GM18526 (cell line): Measurements from ENCODE around the gene LRCH1.

Experiments
- POLR2A ChIP-seq: IDR thresholded peaks from 3 replicates; pipeline ENCODE4 v1.6.1; 2011; ENCODE audit not compliant: insufficient read length; ENCODE audit errors: extremely low read depth

LRCH1 gene

DNA sequence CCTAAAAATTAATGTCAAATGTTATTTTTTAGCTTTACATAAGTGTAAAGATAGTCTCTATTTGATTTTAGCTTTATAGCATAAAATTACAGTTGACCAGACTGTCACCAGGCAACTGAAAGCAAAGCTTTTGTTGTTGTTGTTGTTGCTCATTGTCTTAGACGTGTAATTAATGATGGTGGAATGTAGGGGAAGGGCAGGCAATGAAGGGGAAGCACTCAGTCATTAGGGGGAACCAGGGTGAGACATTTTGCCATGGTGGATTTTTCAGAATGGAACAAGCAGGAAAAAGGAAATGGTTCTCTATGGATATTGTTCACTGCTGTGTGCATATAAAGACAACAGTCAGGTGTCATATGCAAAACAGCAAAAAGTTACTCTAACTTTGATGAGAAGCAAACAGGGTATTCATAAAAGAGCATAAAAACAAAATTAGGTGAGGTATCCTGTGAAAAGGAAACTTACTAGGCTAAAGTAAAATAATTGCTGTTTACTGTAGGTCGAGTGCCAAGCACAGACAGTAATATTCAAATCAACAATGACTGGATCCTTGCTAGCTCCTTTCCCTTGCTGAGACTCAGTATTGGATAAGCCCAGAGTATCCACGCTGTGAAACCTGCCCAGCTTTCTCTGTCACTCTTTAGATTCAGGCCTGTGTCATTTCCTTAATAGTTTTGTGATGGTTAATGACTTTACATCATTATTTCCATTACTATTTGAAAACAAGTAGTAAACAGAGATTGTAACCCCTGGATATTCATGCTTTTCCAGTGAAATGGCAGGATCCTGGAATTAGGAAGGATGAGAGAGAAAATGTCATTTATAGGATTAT is 110.5 kb downstream of the LRCH1 start:
- no peak for TF ChIP-seq POLR2A

DNA sequence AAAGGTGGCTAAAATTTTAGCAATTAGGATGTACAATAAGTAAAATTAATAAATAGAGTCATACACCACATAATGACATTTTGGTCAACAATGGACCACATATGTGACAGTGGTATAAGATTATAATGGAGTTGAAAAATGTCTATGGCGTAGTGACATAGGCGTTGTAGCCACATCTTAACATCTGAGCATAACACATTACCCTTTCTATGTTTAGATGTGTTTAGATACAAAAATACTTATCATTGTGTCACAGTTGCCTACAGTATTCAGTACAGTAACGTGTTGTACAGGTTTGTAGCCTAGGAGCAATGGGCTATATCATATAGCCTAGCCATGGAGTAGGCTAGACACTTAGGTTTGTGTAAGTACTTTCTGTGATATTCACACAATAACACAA is 111.2 kb downstream of the LRCH1 start:
- TF ChIP-seq POLR2A = no peak

DNA sequence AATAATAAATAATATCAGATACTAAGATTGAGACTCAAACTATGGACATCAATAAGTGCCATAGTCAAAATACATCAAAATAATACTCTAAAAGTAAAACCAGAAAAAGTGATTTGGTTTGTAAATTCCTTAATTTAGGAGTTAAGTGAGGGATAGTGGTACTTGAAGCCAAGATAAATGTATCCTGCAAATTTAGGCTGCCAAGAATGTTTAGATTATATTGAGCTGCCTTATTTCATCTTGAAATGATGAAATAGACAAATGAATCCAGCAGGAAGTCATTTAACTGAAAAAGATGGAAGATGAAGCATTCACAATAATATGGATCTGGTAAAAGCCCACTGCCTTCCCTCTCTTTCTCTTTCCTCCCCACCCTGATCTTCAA is 112.3 kb downstream of the LRCH1 start:
- no peak for TF ChIP-seq POLR2A

DNA sequence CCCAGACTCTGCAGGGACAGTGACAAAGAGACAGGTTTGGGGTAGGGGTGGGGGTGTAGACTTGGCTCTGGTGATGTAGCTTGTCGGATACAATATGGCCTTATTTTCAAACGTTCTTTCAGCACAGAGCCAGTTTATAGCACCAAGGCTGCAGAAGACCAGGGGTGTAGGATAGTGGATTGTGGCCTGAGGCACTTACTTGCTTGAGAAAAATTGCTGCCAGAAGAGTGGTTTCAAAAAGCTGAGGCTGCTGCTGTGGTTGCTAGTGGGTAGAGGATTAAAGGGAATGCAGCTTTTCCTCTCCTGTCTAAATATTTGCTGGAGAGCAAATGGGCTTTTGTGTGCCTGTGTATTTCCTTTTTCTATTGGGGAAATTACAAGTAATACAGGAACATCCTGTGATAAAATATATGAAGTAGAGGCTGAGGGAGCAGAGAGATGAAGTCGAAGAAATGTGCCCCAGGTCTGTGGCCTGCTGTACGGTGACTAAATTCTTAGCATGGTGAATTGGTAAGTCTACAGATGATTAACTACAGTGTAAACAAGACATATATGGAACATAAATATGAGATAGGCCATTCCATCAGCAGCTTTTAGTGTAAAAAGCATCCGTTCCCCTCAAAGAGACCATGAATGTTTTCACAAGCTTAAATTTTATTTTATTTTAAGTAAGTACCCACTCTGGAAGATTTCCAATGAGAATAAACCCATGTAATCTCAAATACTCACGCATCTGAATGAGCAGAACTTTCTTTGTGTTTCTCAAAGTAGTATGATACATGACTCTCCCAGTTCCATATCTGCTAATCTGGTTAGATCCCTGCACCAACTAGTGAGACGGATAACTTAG is 112.9 kb downstream of the LRCH1 start:
- no peak for TF ChIP-seq POLR2A

DNA sequence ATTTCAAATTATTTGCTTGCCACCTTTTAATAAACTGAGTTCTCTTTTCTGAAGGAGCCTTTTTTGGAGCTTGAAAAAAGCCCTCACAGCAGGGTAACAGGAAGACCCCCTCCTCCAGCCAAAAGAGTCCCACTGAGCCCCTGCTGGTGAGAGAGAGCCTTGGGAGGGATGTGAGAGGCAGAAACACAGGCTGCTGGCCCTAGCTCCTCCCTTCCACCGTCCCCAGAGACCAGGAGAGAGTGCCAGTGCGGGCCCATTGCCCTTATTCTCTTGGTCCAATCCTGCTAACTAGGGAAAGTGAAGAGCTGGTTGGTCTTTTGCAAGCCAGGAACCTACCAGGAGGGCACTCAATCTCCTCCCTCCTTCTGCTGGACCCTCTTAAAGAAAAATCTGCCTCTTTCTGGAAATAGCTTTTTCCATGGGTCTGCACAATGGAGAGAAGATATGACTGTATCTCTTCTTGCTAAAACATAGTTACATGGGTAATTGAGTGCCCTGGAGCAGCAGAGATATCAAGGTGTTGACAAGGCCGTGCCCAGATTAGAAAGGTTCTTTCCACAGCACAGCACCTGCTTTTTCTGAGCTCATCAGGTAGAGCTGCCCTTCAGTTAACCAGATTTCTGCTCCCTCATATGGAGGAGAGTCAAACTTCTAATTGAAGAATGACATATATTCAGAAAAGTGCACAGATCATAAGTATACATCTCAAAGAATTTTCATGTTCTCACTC is 113.9 kb downstream of the LRCH1 start:
- TF ChIP-seq POLR2A = no peak

DNA sequence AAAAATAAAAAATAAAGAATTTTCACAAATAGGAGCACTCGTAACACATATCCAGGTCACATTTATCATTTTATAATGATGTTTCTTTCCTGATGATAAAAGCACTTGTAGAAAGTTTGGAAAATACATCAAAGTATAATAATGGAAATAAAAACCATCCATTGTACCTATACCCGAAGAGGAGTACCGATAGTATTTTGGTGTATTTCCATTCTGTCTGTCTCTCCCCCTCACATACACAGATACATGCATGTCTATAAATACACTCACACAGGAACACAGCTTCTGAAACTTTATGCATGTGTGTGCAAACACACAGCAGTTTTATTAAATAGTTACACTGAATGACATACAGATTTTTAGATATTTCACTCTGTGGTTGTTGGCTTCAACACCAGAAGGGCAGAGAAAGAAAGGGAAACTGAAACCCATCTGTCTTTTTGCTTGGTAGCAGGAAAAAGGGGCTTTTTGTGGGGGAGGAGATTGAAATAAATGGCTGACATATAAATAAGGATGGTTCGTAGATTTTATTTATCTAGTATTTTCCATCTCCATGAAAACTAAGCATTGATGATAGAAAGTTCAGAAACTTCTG is 114.8 kb downstream of the LRCH1 start:
- TF ChIP-seq POLR2A = no peak

DNA sequence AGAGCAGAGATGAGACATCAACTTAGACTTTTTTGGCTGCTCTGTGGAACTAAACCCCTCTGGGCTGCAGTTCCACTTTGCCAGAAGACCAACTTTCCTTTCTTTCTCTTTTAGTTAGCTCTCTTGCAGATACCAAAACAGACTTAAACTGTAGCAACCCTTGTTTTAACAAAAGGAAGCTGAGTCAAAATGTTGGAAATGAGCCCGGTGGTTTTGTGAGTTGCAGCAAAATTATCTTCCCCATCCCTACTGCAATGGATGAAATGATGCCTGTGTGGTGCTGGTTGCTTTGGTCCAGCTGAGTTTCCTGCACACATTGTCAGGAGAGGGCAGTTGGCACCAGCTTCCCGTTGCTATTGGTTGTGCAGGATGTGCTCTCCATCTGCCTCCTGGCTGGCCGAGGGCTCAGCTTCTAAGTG is 115.3 kb downstream of the LRCH1 start:
- TF ChIP-seq POLR2A = no peak

DNA sequence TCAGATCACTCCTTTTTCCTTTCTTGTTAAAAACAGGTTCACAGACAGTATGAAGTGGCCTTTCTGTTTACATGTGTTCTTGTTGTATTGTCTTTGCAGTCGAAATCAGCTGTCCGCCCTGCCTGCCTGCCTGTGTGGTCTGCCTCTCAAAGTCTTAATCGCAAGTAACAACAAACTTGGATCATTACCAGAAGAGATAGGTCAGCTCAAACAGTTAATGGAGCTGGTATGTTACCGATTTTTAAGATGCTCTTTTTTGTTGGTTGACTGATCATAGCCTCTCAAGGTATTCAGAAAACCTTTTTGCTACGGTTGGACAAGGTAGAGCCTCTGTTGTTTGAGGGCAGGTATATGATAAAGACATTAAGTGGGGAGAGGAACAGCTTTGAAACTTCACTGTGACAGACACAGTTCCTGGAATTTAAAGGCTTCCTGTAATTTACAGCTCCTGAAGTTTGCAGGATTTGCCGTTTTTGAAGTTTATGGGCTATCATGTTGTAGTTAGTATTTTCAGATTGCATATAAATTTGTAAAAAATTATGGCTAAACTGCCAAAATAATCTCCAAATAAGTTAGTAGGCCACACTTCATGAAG is 116.1 kb downstream of the LRCH1 start:
- TF ChIP-seq POLR2A = no peak

DNA sequence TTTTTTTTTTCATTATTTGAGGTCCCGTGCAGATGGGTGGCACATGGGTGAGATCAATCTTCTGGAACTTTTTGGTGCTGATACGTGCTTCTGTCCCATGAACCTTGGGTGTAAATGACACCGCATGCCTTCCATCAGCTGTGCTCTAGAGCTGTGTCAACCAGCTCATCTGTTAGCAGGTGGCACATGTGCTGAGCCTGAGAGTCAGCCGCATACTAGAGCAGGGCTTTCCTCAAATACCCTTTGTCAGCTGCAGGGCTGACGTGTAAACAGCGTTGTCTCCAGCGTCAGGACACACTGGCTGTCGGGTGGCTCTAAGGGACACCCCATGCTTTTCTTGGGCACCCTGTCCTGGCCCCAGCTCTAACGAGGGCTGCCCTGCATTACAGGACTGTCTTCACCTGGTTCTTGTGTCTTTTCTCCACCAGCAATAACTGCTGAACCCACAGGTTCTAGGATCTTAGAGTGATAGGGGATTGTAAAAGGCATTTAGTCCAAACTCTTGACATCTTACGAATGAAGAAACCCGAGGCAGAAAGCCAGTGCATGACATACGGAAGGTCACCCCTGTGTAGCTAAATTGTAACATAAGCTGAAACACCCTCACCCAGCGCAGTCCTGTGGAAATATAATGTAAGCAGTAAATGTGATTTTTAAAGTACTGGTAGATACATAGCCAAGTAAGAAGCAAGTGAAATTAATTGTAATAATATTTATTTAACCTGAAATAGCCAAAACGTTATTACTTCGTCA is 119.5 kb downstream of the LRCH1 start:
- TF ChIP-seq POLR2A = no peak

DNA sequence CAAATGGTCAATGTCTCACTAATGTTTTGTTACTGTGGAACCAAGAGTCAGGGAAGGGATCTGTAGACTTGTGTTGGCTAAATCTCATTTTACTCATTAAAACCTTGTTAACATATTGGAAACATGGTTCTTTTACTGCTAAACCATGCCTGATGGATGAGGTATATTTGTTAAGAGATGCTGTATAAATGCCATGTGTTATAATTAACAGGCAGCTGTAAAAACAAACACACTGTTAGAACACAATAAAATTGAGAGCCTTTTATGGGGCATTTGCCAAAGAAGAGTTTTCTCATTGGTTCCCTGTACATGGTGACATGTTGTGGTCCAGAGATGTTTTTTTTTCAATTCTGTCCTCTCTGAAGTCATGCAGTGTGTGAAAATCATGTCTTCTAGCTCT is 122.0 kb downstream of the LRCH1 start:
- TF ChIP-seq POLR2A = no peak

DNA sequence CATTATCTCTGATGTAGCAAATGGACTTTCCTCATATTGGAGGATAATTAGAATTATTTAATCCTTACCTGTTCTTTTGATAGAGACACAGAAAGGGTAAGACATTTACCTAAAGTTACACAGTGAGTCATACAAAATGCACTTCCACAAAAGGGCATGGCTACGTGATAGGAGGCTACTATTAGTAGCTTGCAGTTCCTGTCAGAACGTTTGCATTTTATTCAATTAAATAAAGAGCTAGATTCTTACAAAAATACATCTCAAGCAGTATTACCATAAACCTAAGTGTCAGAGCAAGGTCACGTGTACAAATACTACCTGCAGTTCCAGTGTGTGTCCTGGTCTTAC is 123.4 kb downstream of the LRCH1 start:
- TF ChIP-seq POLR2A = no peak

DNA sequence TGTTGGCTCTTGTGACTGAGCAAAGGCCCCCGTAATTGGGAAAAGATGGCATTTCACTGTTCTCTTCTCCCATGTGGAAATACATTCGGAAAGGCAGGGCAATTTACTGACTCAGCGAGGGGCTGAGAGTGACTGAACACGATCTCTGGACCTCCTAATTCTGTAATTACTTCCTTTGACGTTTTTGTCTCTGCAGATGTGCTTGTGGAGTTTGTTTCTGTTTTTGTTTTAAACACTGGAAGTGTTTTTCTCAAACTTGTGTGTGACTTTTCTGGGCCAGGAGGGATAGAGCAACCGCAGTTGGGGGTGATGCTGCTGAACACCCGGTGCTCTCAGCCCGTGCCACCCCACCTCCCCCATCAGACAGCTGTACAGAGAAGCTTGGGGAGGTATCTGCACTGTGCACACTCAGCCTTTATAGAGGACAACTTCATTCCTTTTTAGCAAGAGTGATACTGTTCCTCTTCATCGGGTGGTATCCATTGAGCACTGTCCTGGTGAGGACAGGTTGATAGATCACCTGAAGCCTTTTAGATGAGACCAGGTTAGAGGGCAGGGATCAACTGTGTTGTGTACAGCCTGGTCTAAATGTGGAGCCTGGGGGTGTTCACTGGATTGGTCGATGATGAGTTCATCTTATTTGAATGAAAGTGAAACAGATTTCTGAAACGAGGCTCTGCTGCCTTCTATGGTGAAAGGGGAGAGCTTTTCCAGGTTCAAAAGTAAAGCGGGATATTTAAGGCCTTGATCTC is 126.6 kb downstream of the LRCH1 start:
- no peak for TF ChIP-seq POLR2A

DNA sequence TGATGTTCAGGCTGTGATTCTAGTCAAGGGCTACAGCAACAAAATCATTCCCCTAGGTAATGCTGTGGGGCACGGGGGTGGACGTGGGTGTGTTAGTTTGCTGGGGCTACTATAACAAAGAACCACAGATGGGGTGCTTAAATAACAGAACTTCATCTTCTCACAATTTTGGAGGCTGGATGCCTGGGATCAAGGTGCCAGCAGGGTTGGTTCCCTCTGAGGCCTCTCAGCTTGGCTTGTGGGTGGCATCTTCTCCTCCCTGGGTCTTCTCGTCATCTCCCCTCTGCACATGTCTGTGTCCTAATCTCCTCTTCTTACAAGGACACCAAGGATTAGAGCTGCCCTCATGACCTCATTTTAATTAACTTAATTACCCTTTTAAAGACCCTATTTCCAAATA is 129.0 kb downstream of the LRCH1 start:
- no peak for TF ChIP-seq POLR2A

DNA sequence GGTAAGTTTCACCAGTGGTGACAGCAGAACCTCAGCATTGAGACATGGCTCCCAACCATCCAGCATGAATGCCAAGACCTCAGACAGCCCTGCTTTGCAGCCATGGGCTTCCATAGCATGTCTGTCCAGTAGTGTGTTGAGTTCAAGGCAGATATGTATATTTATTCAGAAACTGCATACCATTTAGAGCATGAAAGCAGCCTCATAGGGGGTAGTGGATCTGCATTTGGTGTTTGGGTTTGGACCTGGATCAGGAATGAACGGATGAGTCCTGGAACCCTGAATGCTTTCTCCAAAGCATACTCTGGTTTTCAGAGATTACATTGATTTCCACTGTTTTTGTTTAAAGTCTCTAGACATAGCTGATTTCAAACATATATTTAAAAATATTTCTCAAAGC is 129.7 kb downstream of the LRCH1 start:
- no peak for TF ChIP-seq POLR2A
